ENCODE results near the gene ST8SIA1.

The ST8SIA1 gene

DNA sequence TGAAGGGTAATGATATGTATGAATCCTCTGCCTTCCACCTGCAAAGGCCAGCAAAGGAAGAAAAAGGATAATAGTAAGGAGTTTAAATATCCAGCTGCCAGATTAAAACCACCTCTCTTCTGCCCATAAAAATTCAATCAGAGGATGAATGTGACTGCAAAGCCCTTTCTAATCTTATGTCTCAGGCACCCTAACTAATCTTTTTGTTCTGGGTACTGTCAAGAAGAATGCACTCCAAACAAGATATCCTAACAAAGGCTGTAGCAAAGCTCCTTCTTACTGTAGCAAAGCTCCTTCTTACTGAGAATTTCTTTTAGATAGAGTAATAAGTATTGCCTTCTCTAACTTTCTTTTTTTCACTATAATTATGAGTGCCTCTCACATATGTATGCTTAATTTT is 91.8 kb downstream of the ST8SIA1 start:
- no peak overlapping the region for H3K27ac ChIP-seq (ENCODE audit: extremely low read depth, low read depth, low read length)
- H3K4me3 ChIP-seq (ENCODE audit: low read depth, low read length), result no peak overlapping the region
- no peaks in the 10 kb centered on the region for H3K9me3 ChIP-seq (ENCODE audit: control insufficient read depth, insufficient read depth, low read depth, low read length)
- TF ChIP-seq ZNF354C (tag by site-specific recombination; IDR thresholded peaks at IDR 0.05; ENCODE audit: borderline replicate concordance, low read depth), result no peak
- no peak for TF ChIP-seq KLF10 (tag by site-specific recombination; IDR thresholded peaks at IDR 0.05)
- TF ChIP-seq ZNF280C (tag by site-specific recombination; IDR thresholded peaks at IDR 0.05), result no peak
- TF ChIP-seq, protein P1, sequence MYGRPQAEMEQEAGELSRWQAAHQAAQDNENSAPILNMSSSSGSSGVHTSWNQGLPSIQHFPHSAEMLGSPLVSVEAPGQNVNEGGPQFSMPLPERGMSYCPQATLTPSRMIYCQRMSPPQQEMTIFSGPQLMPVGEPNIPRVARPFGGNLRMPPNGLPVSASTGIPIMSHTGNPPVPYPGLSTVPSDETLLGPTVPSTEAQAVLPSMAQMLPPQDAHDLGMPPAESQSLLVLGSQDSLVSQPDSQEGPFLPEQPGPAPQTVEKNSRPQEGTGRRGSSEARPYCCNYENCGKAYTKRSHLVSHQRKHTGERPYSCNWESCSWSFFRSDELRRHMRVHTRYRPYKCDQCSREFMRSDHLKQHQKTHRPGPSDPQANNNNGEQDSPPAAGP (tag by site-specific recombination; IDR thresholded peaks at IDR 0.05), result no peak
- no peak for TF ChIP-seq SP2 (tag by site-specific recombination; IDR thresholded peaks at IDR 0.05)
- no peak for TF ChIP-seq ZNF654 (tag by site-specific recombination; IDR thresholded peaks at IDR 0.05; ENCODE audit: low read depth)
- no peak for TF ChIP-seq ZNF112 (tag by site-specific recombination; IDR thresholded peaks at IDR 0.05)
- no peak for TF ChIP-seq OVOL3 (tag by site-specific recombination; IDR thresholded peaks at IDR 0.05)
- TF ChIP-seq RBAK (tag by site-specific recombination; IDR thresholded peaks at IDR 0.05), result no peak
- TF ChIP-seq, protein P2, sequence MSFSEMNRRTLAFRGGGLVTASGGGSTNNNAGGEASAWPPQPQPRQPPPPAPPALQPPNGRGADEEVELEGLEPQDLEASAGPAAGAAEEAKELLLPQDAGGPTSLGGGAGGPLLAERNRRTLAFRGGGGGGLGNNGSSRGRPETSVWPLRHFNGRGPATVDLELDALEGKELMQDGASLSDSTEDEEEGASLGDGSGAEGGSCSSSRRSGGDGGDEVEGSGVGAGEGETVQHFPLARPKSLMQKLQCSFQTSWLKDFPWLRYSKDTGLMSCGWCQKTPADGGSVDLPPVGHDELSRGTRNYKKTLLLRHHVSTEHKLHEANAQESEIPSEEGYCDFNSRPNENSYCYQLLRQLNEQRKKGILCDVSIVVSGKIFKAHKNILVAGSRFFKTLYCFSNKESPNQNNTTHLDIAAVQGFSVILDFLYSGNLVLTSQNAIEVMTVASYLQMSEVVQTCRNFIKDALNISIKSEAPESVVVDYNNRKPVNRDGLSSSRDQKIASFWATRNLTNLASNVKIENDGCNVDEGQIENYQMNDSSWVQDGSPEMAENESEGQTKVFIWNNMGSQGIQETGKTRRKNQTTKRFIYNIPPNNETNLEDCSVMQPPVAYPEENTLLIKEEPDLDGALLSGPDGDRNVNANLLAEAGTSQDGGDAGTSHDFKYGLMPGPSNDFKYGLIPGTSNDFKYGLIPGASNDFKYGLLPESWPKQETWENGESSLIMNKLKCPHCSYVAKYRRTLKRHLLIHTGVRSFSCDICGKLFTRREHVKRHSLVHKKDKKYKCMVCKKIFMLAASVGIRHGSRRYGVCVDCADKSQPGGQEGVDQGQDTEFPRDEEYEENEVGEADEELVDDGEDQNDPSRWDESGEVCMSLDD (tag by site-specific recombination; IDR thresholded peaks at IDR 0.05), result no peak
- no peak for TF ChIP-seq ZNF692 (tag by site-specific recombination; IDR thresholded peaks at IDR 0.05)
- TF ChIP-seq HOXA7 (CRISPR knock-in tag; IDR thresholded peaks at IDR 0.05; ENCODE audit: borderline replicate concordance), result no peak
- ChIA-PET POLR2A (no interaction called here), CTCF (no interaction called here)
- H3K4me1 ChIP-seq (ENCODE audit: control insufficient read depth, insufficient read depth, low read length), result no peaks in the 10 kb centered on the region
- no peaks in the 10 kb centered on the region for H3K36me3 ChIP-seq (ENCODE audit: control insufficient read depth in 2 of 2, insufficient read depth in 1 of 2, low read length in 2 of 2)

GRCh38 chr12:22238211-22238610 is 96.3 kb downstream of the ST8SIA1 start:
- CTCF ChIA-PET, result no interaction called here
- no peak overlapping the region for H3K4me3 ChIP-seq (ENCODE audit: low read depth, low read length)
- no peak overlapping the region for H3K27ac ChIP-seq (ENCODE audit: extremely low read depth, low read depth, low read length)
- no peaks in the 10 kb centered on the region for H3K36me3 ChIP-seq (ENCODE audit: control insufficient read depth in 2 of 2, insufficient read depth in 1 of 2, low read length in 2 of 2)
- no peaks in the 10 kb centered on the region for H3K4me1 ChIP-seq (ENCODE audit: control insufficient read depth, insufficient read depth, low read length)
- no peaks in the 10 kb centered on the region for H3K9me3 ChIP-seq (ENCODE audit: control insufficient read depth, insufficient read depth, low read depth, low read length)
- POLR2A ChIA-PET, result no interaction called here
- no peak for TF ChIP-seq ZFP37 (tag by site-specific recombination; IDR thresholded peaks at IDR 0.05)
- TF ChIP-seq ZNF350 (tag by site-specific recombination; IDR thresholded peaks at IDR 0.05), result no peak
- no peak for TF ChIP-seq ZNF354C (tag by site-specific recombination; IDR thresholded peaks at IDR 0.05; ENCODE audit: borderline replicate concordance, low read depth)
- TF ChIP-seq ZNF621 (tag by site-specific recombination; IDR thresholded peaks at IDR 0.05), result no peak
- TF ChIP-seq ZNF514 (tag by site-specific recombination; IDR thresholded peaks at IDR 0.05), result no peak
- TF ChIP-seq ZNF335 (tag by site-specific recombination; conservative IDR thresholded peaks at IDR 0.05), result no peak
- no peak for TF ChIP-seq PRDM1 (tag by site-specific recombination; IDR thresholded peaks at IDR 0.05)
- TF ChIP-seq, protein P3, sequence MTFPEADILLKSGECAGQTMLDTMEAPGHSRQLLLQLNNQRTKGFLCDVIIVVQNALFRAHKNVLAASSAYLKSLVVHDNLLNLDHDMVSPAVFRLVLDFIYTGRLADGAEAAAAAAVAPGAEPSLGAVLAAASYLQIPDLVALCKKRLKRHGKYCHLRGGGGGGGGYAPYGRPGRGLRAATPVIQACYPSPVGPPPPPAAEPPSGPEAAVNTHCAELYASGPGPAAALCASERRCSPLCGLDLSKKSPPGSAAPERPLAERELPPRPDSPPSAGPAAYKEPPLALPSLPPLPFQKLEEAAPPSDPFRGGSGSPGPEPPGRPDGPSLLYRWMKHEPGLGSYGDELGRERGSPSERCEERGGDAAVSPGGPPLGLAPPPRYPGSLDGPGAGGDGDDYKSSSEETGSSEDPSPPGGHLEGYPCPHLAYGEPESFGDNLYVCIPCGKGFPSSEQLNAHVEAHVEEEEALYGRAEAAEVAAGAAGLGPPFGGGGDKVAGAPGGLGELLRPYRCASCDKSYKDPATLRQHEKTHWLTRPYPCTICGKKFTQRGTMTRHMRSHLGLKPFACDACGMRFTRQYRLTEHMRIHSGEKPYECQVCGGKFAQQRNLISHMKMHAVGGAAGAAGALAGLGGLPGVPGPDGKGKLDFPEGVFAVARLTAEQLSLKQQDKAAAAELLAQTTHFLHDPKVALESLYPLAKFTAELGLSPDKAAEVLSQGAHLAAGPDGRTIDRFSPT (tag by site-specific recombination; IDR thresholded peaks at IDR 0.05), result no peak
- TF ChIP-seq, protein P4, sequence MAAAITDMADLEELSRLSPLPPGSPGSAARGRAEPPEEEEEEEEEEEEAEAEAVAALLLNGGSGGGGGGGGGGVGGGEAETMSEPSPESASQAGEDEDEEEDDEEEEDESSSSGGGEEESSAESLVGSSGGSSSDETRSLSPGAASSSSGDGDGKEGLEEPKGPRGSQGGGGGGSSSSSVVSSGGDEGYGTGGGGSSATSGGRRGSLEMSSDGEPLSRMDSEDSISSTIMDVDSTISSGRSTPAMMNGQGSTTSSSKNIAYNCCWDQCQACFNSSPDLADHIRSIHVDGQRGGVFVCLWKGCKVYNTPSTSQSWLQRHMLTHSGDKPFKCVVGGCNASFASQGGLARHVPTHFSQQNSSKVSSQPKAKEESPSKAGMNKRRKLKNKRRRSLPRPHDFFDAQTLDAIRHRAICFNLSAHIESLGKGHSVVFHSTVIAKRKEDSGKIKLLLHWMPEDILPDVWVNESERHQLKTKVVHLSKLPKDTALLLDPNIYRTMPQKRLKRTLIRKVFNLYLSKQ (tag by site-specific recombination; IDR thresholded peaks at IDR 0.05; ENCODE audit: borderline replicate concordance), result no peak
- no peak for TF ChIP-seq ZNF174 (tag by site-specific recombination; IDR thresholded peaks at IDR 0.05)
- no peak for TF ChIP-seq ZBTB1 (tag by site-specific recombination; IDR thresholded peaks at IDR 0.05)
- no peak for TF ChIP-seq ZNF837 (tag by site-specific recombination; IDR thresholded peaks at IDR 0.05)
- TF ChIP-seq IKZF3 (tag by site-specific recombination; IDR thresholded peaks at IDR 0.05), result no peak
- no peak for TF ChIP-seq ZXDB (tag by site-specific recombination; IDR thresholded peaks at IDR 0.05)
- no peak for TF ChIP-seq ZNF785 (tag by site-specific recombination; IDR thresholded peaks at IDR 0.05)
